ENCODE measurements around the gene LRPPRC. TPM values are rescaled to one million over a fixed set of nuclear protein-coding genes. Genes with fewer than 3 reads are reported as not detected.

The LRPPRC gene
- total and polyA plus RNA-seq, 10 of the 15 experiments (the other 5 are each of a cell fraction or from before 2014, with no cell fraction given) = 34.1 to 152 (median 97.0) TPM

- Histone ChIP-seq H3K9me3 (replicated peaks; ENCODE audit: control insufficient read depth, insufficient read depth, low read length) (no peaks in the 10 kb centered on the region), H3K9ac (ENCODE audit: control insufficient read depth, insufficient read depth, low read length) (no peak overlapping the region), H2AFZ (ENCODE audit: control insufficient read depth, low read depth, low read length) (no peak overlapping the region), H3K27me3 (replicated peaks in 1 of 2; ENCODE audit: control insufficient read depth in 2 of 2, insufficient read depth in 2 of 2, low read length in 1 of 2) (no peaks in the 10 kb centered on the region; a peak in 1 of 4 replicates), H3K4me3 (no peak overlapping the region), H3K36me3 (ENCODE audit: control insufficient read depth in 2 of 2, insufficient read depth in 2 of 2, low read length in 1 of 2) (no peaks in the 10 kb centered on the region), H3K79me2 (ENCODE audit: control insufficient read depth, insufficient read depth, low read length) (no peaks in the 10 kb centered on the region), H3K4me2 (ENCODE audit: control insufficient read depth, insufficient read depth) (no peak overlapping the region), H3K4me1 (ENCODE audit: control insufficient read depth, insufficient read depth, low read length) (no peaks in the 10 kb centered on the region), H4K20me1 (ENCODE audit: control insufficient read depth, insufficient read depth) (no peaks in the 10 kb centered on the region), H3K27ac (ENCODE audit: control insufficient read depth, insufficient read depth) (no peak overlapping the region)
- intact Hi-C loops (cut with micrococcal nuclease; ENCODE audit: unreplicated experiment) = loop anchor here (1.0 kb wide), 1 partner anchor 266 kb away; no protein-coding TSS in a partner anchor
- WGBS (ENCODE audit: insufficient coverage, insufficient replicate concordance, low lambda C conversion rate, missing lambda C conversion rate) = 30% methylated on average over 16 of the region's 16 CpGs
- DNase-seq (ENCODE audit: low read depth, low spot score) (peak; percentile 15), ATAC-seq (peak; percentile 94), FAIRE-seq (peak; percentile 96)
- RAD21 ChIA-PET (ENCODE audit: unreplicated experiment) = interaction anchor here (0.6 kb wide), 1 partner anchor 104 kb away, joined by 3 read pairs; the partner anchor contains the start of gene DYNC2LI1
- no peak for TF ChIP-seq MLLT1 (IDR thresholded peaks at IDR 0.05)
- peak; percentile 85 for TF ChIP-seq RAD21 (IDR thresholded peaks at IDR 0.05; ENCODE audit: insufficient read depth, low read depth, low read length)
- peak; percentile 91 to 98 (median 95); a peak in 5 of 6 replicates for TF ChIP-seq CTCF (IDR thresholded peaks at IDR 0.05 in 2 of 3, conservative IDR thresholded peaks at IDR 0.05 in 1 of 3; ENCODE audit: control insufficient read depth in 2 of 3, extremely low read depth in 1 of 3, insufficient read depth in 1 of 3, low read depth in 3 of 3, low read length in 3 of 3)
- peak; percentile 65 for TF ChIP-seq SMC3 (IDR thresholded peaks at IDR 0.05; ENCODE audit: borderline replicate concordance, low read length)
- CTCF ChIA-PET = interaction anchor here (0.5 to 1.3 kb wide), 18 partner anchors 9 to 601 kb away, joined by 3 to 5 read pairs (median 4); no protein-coding TSS in a partner anchor
- SMC1A ChIA-PET (ENCODE audit: uncharacterized antibody, unreplicated experiment) = interaction anchor here (1.2 kb wide), 1 partner anchor 8 kb away, joined by 4 read pairs; no protein-coding TSS in a partner anchor
- no TSS peak for BruUV-seq (replicated peaks)
- in situ Hi-C loops (cut with MboI) = no loop called here
- POLR2A ChIA-PET = no interaction called here
These were observed 117.9 kb downstream of the LRPPRC start for GRCh38 chr2:43877782-43878464.
